DOHH2 (cell line): ENCODE data around the gene DPP6.

ENCODE experiments used
- H3F3A ChIP-seq: fragments of 200-600 bp; sonication (generic), shearing (Covaris generic); 2 replicates; pipeline ENCODE4 v1.6.0; 2016; ENCODE audit warnings: antibody characterized with exemption, mild to moderate bottlenecking; ENCODE audit not compliant: control insufficient read depth, insufficient read depth
- H3K27ac ChIP-seq: fragments of 200-600 bp; sonication (generic); 2 replicates; pipeline ENCODE4 v1.5.1; 2014; ENCODE audit warnings: low read depth, mild to moderate bottlenecking, low read length, moderate library complexity
- H3K27me3 ChIP-seq: fragments of 200-600 bp; sonication (generic); 2 replicates; pipeline ENCODE4 v1.6.1; 2014; ENCODE audit warnings: mild to moderate bottlenecking, low read length, mixed read lengths; ENCODE audit not compliant: control insufficient read depth
- H3K36me3 ChIP-seq: fragments of 200-600 bp; sonication (generic); 2 replicates; pipeline ENCODE4 v1.6.1; 2014; ENCODE audit warnings: mild to moderate bottlenecking, low read length, moderate library complexity, mixed read lengths; ENCODE audit not compliant: control insufficient read depth
- H3K4me1 ChIP-seq: fragments of 200-600 bp; sonication (generic); 2 replicates; pipeline ENCODE4 v1.6.1; 2014; ENCODE audit warnings: mild to moderate bottlenecking, low read length, mixed read lengths; ENCODE audit not compliant: control insufficient read depth
- H3K4me2 ChIP-seq: fragments of 200-600 bp; sonication (generic); 2 replicates; pipeline ENCODE4 v1.6.0; 2014; ENCODE audit warnings: mild to moderate bottlenecking, low read length, moderate library complexity
- H3K4me3 ChIP-seq: fragments of 200-600 bp; sonication (generic); 2 replicates; pipeline ENCODE4 v1.5.1; 2014; ENCODE audit warnings: mild to moderate bottlenecking, low read length, mixed read lengths
- H3K79me2 ChIP-seq: fragments of 200-600 bp; sonication (generic); 2 replicates; pipeline ENCODE4 v1.6.1; 2014; ENCODE audit warnings: mild to moderate bottlenecking, low read length, mixed read lengths; ENCODE audit not compliant: control insufficient read depth
- H3K9me2 ChIP-seq: fragments of 200-600 bp; sonication (generic); replicated peaks from 2 replicates; pipeline ENCODE4 v1.6.1; 2014; ENCODE audit warnings: mild to moderate bottlenecking, low read length, mixed read lengths; ENCODE audit not compliant: control insufficient read depth
- H3K9me3 ChIP-seq: fragments of 200-600 bp; sonication (generic); 2 replicates; pipeline ENCODE4 v1.6.1; 2014; ENCODE audit warnings: antibody characterized with exemption, low read length, mixed read lengths; ENCODE audit not compliant: control insufficient read depth, insufficient read depth
- H4K20me1 ChIP-seq: fragments of 200-600 bp; sonication (generic); 2 replicates; pipeline ENCODE4 v1.6.0; 2014; ENCODE audit warnings: low read depth, mild to moderate bottlenecking, antibody characterized with exemption, low read length, moderate library complexity; ENCODE audit not compliant: control insufficient read depth, insufficient read depth
- CTCF ChIP-seq: fragments of 200-600 bp; sonication (generic); IDR thresholded peaks from one replicate; pipeline ENCODE4 v1.5.1; 2014; ENCODE audit warnings: antibody characterized with exemption, mild to moderate bottlenecking, low read depth, low read length; ENCODE audit not compliant: poor library complexity, severe bottlenecking
- EZH2phosphoT487 ChIP-seq: fragments of 200-600 bp; sonication (generic); IDR thresholded peaks from 2 replicates; pipeline ENCODE4 v1.6.1; 2017; ENCODE audit warnings: borderline replicate concordance, mild to moderate bottlenecking, antibody characterized with exemption, low read length, moderate library complexity, mixed read lengths

The DPP6 gene

GRCh38 chr7:154855366-154855765, 803.2 kb downstream of the DPP6 start:
- H3K9me3 ChIP-seq: no peaks in the 10 kb centered on the region
- H3K4me1 ChIP-seq: no peaks in the 10 kb centered on the region
- no peak for TF ChIP-seq EZH2phosphoT487
- H3K79me2 ChIP-seq: no peaks in the 10 kb centered on the region
- H3K27ac ChIP-seq: no peak overlapping the region
- H3K4me2 ChIP-seq: no peak overlapping the region
- H4K20me1 ChIP-seq: no peaks in the 10 kb centered on the region
- no peaks in the 10 kb centered on the region for H3K27me3 ChIP-seq
- no peaks in the 10 kb centered on the region for H3K9me2 ChIP-seq
- H3K4me3 ChIP-seq: no peak overlapping the region
- H3F3A ChIP-seq: no peaks in the 10 kb centered on the region
- no peaks in the 10 kb centered on the region for H3K36me3 ChIP-seq

GRCh38 chr7:154856733-154857132, 804.5 kb downstream of the DPP6 start:
- Histone ChIP-seq H3K27me3 (no peaks in the 10 kb centered on the region), H3K27ac (no peak overlapping the region), H3F3A (no peaks in the 10 kb centered on the region), H3K4me1 (no peaks in the 10 kb centered on the region), H3K36me3 (no peaks in the 10 kb centered on the region), H3K4me3 (no peak overlapping the region), H3K9me3 (no peaks in the 10 kb centered on the region), H3K9me2 (no peaks in the 10 kb centered on the region), H3K79me2 (no peaks in the 10 kb centered on the region), H4K20me1 (no peaks in the 10 kb centered on the region), H3K4me2 (no peak overlapping the region)
- TF ChIP-seq EZH2phosphoT487 (no peak), CTCF (no peak)

GRCh38 chr7:154857240-154857639, 805.0 kb downstream of the DPP6 start:
- no peaks in the 10 kb centered on the region for H3K9me3 ChIP-seq
- H3K4me3 ChIP-seq: no peak overlapping the region
- TF ChIP-seq EZH2phosphoT487: no peak
- TF ChIP-seq CTCF: no peak
- H3K36me3 ChIP-seq: no peaks in the 10 kb centered on the region
- H3K4me1 ChIP-seq: no peaks in the 10 kb centered on the region
- no peaks in the 10 kb centered on the region for H4K20me1 ChIP-seq
- no peak overlapping the region for H3K4me2 ChIP-seq
- no peak overlapping the region for H3K27ac ChIP-seq
- no peaks in the 10 kb centered on the region for H3K9me2 ChIP-seq
- no peaks in the 10 kb centered on the region for H3K27me3 ChIP-seq
- no peaks in the 10 kb centered on the region for H3K79me2 ChIP-seq
- H3F3A ChIP-seq: no peaks in the 10 kb centered on the region

GRCh38 chr7:154857728-154858681, 805.8 kb downstream of the DPP6 start:
- 0 out of 2 replicates have a peak, but pooled peaks cover 3% of the 10 kb centered on the region for H3K4me1 ChIP-seq
- no peaks in the 10 kb centered on the region for H3K27me3 ChIP-seq
- no peaks in the 10 kb centered on the region for H4K20me1 ChIP-seq
- H3K36me3 ChIP-seq: no peaks in the 10 kb centered on the region
- no peak overlapping the region for H3K27ac ChIP-seq
- no peak overlapping the region for H3K4me2 ChIP-seq
- no peaks in the 10 kb centered on the region for H3F3A ChIP-seq
- TF ChIP-seq EZH2phosphoT487 (no peak), CTCF (no peak)
- H3K9me2 ChIP-seq: no peaks in the 10 kb centered on the region
- no peaks in the 10 kb centered on the region for H3K79me2 ChIP-seq
- no peaks in the 10 kb centered on the region for H3K9me3 ChIP-seq
- H3K4me3 ChIP-seq: no peak overlapping the region
